SJCRH30 (cell line): Measurements from ENCODE around the gene GLCCI1. TPM values are rescaled to one million over a fixed set of nuclear protein-coding genes. Genes with fewer than 3 reads are reported as not detected.

Experiments
- DNase-seq, 2 experiments: peaks; one replicate each; pipeline ENCODE4 v3.0.0-alpha.2; 2015 to 2020
- H3K27ac ChIP-seq: fragments of 250-450 bp; sonication (Bioruptor Pico); 2 replicates; pipeline ENCODE4 v1.5.1; 2020; ENCODE audit warnings: mild to moderate bottlenecking, moderate library complexity
- H3K27me3 ChIP-seq: fragments of 250-450 bp; sonication (Bioruptor Pico); 2 replicates; pipeline ENCODE4 v1.5.1; 2020; ENCODE audit warnings: mild to moderate bottlenecking, moderate library complexity
- H3K36me3 ChIP-seq: fragments of 250-450 bp; sonication (Bioruptor Pico); 2 replicates; pipeline ENCODE4 v1.5.1; 2020; ENCODE audit warnings: mild to moderate bottlenecking, moderate library complexity
- H3K4me1 ChIP-seq: fragments of 250-450 bp; sonication (Bioruptor Pico); 2 replicates; pipeline ENCODE4 v1.5.1; 2020; ENCODE audit warnings: mild to moderate bottlenecking, moderate library complexity
- H3K4me3 ChIP-seq: fragments of 250-450 bp; sonication (Bioruptor Pico); 2 replicates; pipeline ENCODE4 v1.5.1; 2020; ENCODE audit warnings: mild to moderate bottlenecking, moderate library complexity
- H3K9me3 ChIP-seq: fragments of 250-450 bp; sonication (Bioruptor Pico); replicated peaks from 2 replicates; pipeline ENCODE4 v1.5.1; 2020; ENCODE audit warnings: mild to moderate bottlenecking, moderate library complexity
- total RNA-seq: library from RNA; depleted of rRNA; stranded (reverse); fragments of >200 nt; shearing (Covaris generic); gene quantifications from 2 replicates; pipeline ENCODE4 v1.2.3, GENCODE V29; 2014

GLCCI1 gene
- total RNA-seq, 1 experiment from 2014 or later, result 11.8 TPM

DNA sequence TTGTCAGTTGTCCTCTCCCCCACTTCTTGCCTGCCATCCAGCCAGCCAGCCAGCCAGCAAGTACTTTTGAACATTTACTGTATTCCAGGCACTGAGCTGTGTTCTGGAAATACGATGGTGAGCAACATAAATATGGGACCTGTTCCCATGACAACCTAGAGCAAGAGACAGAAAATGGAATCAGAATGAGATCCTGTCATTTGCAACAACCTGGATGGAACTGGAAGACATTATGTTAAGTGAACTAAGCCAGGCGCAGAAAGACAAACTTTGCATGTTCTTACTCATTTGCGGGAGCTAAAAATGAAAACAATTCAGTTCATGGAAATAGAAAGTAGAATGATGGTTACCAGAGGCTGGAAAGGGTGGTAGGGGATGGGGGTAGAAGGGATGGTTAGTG is 152.6 kb downstream of the GLCCI1 start:
- Histone ChIP-seq H3K9me3 (no peaks in the 10 kb centered on the region), H3K4me3 (no peak overlapping the region), H3K4me1 (no peaks in the 10 kb centered on the region), H3K27me3 (no peaks in the 10 kb centered on the region), H3K36me3 (no peaks in the 10 kb centered on the region), H3K27ac (no peak overlapping the region)
- no peak for DNase-seq

DNA sequence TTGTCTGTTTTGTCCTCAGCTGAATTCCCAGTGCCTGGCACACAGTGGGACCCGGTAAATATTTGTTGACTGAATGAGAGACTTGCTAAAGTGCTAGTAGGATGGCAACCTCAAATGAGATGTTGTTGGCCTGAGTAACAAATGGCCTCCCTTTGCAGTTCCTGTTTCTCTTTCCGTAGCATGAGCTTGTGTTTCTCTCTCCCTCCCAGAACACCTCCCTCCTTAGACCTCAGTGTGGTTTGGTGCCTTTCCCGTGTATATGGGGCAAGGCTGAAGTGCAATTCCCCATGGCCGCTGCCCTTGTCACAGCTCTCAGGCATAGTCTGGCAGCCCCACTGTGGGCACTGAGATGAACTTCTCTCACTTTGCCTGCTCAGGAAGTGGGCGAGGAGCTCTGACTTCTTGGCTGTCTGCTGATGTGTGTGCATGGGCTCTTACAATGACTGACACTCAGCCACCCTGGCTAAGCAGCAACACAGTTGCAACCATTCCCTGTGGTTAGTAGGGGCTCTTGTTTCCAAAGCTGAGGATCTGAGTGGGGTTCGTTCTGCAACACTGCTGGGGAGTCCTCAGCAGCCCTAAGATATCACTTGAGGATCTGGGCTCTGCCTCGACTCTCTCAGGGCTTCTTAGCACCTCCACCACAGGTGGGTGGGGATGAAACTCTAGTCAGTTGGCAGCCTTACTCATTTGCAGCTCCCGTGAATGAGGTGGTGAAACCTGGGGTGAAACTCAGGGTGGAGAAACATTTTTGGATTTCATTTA is 157.3 kb downstream of the GLCCI1 start:
- no peaks in the 10 kb centered on the region for H3K4me1 ChIP-seq
- no peaks in the 10 kb centered on the region for H3K36me3 ChIP-seq

DNA sequence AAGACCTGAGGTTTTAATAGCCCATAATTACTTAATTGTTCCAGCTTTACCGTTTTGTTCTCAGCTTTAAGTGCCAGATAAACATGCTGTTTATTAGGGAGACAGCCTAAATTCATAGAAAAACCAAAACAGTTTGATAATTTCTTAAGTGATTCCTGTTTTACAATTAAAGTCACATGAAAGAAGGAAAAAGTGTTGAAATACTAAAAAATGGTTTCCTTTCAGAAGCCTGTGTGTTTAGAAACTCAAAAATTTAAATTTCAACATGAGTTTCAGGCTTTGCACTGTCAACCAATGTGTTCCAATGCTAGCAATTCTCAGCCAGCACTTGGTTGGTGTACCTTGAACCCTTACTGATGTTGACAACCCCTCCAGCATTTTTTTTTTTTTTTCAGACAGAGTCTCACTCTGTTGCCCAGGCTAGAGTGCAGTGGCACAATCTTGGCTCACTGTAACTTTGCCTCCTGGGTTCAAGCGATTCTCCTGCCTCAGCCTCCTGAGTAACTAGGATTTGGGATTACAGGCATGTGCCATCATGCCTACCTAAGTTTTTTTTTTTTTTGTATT is 158.1 kb downstream of the GLCCI1 start:
- no peak for DNase-seq
- no peaks in the 10 kb centered on the region for H3K27me3 ChIP-seq
- H3K4me1 ChIP-seq, result no peaks in the 10 kb centered on the region
- no peaks in the 10 kb centered on the region for H3K9me3 ChIP-seq
- no peak overlapping the region for H3K27ac ChIP-seq
- H3K4me3 ChIP-seq, result no peak overlapping the region
- H3K36me3 ChIP-seq, result no peaks in the 10 kb centered on the region

More for the DNA sequence above, 157.3 kb downstream of the GLCCI1 start:
- H3K4me3 ChIP-seq, result no peak overlapping the region
- DNase-seq, result no peak
- no peaks in the 10 kb centered on the region for H3K9me3 ChIP-seq
- H3K27me3 ChIP-seq, result no peaks in the 10 kb centered on the region
- no peak overlapping the region for H3K27ac ChIP-seq

DNA sequence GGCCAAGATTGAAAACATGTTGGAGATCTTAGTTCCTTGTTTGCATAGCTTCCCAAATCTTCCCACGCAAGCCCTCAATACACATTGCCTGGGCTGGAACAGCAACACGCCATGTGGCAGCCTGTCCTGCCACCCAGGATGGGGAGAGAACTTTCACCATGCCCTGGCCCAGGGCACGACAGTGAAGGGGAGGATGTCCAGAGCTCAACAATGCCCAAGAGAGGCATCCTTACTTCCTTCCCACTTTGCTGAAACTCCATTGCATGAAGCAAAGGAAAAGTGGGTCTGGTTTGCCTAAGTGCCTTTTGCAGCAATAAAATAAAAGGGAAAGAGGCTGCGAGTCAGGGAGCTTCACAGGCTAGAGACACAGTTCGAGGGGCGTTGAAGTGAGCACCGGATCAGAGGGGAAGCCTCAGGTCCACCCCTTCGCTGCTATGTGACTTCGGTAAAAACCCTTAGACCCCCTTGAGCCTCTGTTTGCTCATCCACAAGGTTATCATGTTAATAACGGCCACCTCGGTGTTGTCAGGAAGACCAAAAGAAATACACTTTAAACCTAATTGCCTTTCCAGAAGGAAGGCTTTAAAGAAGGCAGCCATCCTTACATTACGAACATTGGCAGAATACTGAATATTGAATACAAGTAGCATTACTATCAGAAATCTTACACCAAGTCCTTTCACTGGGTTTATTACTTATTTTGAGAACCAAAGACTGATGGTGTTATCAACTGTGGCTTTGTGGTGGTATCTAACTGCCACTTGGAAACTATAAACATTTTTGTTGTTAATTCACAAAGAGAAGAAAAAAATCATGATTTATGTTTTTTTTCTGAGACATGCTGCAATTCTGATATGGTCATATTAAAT is 160.1 kb downstream of the GLCCI1 start:
- no peaks in the 10 kb centered on the region for H3K4me1 ChIP-seq
- no peak for DNase-seq
- no peak overlapping the region for H3K27ac ChIP-seq
- no peaks in the 10 kb centered on the region for H3K36me3 ChIP-seq
- H3K9me3 ChIP-seq, result no peaks in the 10 kb centered on the region
- H3K4me3 ChIP-seq, result no peak overlapping the region
- no peaks in the 10 kb centered on the region for H3K27me3 ChIP-seq

DNA sequence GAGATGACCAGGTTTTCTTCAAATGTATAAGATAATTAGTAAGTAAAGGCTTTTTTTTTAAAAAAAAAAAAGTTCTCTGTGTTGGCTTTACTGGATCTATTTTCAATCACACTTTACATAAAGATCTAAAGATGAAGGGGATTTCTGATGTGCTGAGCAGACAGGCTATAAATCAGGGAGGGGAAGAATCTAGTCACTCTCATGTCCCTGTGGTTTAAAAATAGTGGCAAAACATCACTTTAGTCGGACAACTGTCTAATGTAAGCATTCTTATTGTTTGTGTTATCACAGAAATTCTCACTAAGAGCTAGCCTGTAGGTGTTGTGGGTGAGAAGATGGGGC is 160.7 kb downstream of the GLCCI1 start:
- Histone ChIP-seq H3K27me3 (no peaks in the 10 kb centered on the region), H3K36me3 (no peaks in the 10 kb centered on the region), H3K4me1 (no peaks in the 10 kb centered on the region), H3K4me3 (no peak overlapping the region), H3K27ac (no peak overlapping the region), H3K9me3 (no peaks in the 10 kb centered on the region)
- DNase-seq, result no peak

DNA sequence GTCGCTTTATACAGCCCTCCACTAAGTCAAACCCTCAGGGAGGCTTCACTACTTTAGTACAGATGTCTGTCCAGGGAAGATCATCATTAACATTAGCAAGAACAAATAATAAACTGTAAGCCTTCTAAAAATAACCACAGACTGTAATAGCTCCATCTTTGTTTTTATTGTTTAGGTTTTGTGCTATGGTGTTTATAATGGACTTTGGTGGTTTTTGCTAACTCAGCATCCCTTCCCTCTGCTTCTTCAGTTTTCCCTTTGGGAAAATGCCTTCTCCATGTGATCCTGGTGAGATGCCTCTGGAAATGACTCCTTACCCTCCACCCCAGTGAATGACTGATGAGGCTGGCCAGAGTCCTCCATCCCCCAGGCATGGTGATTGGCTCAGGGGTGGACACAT is 162.1 kb downstream of the GLCCI1 start:
- Histone ChIP-seq H3K4me3 (no peak overlapping the region), H3K27me3 (no peaks in the 10 kb centered on the region), H3K4me1 (no peaks in the 10 kb centered on the region), H3K36me3 (no peaks in the 10 kb centered on the region), H3K27ac (no peak overlapping the region), H3K9me3 (no peaks in the 10 kb centered on the region)
- no peak for DNase-seq

DNA sequence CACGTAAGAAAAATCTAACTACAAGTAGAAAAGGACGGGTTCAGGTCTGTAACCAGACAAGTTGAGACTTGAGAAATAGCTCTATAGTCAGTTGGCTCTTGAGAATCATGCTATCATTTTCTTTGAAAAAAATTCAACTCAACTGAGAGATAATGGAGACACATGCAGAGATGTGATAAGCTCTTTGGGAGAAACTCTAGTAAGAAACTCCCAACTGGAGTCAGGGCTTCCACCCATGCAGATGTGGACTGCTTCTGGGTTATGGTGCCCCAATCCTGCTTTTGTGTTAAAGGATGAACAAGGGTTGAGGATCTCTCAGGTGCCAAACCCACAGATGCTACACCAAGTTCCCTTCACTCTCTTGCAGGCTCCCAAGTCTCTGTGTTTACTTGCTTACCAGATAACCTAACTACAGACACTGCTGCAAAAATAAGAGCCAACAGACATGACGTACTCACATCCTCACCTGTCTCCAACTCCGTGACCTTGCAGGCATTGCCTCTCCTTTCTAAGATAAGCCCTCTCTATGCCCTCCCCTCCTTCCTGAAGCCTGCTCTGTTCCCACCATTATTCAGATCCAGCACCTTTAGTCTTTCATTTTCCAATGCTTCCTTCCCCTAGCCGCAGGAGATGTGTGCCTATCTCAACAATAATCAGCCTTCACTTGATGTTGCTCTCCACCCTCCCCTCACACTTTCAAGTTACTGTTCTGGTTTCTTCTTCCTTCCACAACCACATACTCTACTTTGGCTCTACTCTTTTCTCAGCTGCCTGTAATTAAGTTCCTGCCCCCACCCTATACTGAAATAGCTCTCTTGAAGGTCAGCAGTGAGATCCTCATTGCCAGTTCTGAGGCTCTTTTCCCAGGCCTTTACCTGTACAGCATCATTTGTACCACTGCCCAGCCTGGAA is 163.4 kb downstream of the GLCCI1 start:
- no peaks in the 10 kb centered on the region for H3K36me3 ChIP-seq
- no peaks in the 10 kb centered on the region for H3K4me1 ChIP-seq
- no peaks in the 10 kb centered on the region for H3K27me3 ChIP-seq
- no peak overlapping the region for H3K27ac ChIP-seq
- H3K9me3 ChIP-seq, result no peaks in the 10 kb centered on the region
- H3K4me3 ChIP-seq, result no peak overlapping the region
- DNase-seq, result no peak

DNA sequence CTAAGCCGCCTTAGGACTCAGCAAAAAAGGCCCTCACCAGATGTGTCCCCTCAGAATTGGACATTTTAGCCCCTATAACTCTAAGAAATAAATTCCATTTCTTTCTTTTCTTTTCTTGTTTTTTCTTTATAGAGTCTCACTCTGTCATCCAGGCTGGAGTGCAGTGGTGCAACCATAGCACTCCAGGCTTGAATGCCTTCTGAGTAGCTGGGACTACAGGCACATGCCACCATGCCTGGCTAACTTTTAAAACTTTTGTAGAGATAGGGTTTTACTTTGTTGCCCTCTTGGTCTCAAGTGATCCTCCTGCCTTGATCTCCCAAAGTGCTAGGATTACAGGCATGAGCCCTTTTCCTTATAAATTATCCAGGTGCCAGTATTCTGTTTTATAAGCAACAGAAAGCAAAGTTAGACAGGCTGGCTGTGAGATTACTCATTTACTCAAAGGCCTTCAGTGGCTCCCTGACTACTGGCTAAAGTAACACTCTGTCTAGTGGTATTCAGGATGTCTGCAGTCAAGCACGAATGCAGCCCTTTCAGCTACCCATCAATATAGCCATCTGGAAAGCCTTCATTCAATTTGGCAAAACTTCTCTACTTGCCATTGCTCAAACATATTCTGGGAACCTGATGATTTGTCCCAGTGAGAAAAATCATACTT is 164.7 kb downstream of the GLCCI1 start:
- Histone ChIP-seq H3K9me3 (no peaks in the 10 kb centered on the region), H3K27ac (no peak overlapping the region), H3K27me3 (no peaks in the 10 kb centered on the region), H3K36me3 (no peaks in the 10 kb centered on the region), H3K4me1 (no peaks in the 10 kb centered on the region), H3K4me3 (no peak overlapping the region)
- DNase-seq, result no peak

DNA sequence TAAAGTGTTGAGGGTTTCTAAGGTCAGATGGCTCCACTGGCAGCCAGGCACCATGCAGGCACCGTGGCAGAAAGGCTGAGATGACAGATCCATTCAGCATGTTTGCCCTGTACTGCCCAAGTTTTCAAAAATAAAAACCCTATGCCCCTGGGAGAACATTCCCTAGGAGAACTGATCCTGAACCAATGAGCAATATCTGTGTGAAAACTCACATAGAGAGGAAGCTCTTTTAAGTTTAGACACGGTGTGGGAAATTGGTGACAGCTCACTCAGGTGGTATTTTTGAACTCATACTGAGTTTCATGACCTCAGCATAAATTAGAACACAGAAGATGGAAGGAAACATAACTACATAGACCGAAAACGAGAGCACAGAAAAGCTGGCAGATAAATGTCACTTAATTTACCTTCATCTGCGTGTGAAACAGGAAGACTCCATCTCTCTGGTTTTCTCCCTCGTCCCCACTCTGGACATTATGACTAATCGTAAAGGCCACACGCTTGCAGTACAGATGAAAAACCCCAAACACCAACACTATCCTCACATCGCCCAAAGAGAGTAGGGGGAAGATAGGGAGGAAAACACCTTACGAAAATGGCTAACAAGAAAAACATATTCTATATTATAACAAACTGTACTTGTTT is 165.6 kb downstream of the GLCCI1 start:
- Histone ChIP-seq H3K4me3 (no peak overlapping the region), H3K4me1 (no peaks in the 10 kb centered on the region), H3K27ac (no peak overlapping the region), H3K27me3 (no peaks in the 10 kb centered on the region), H3K36me3 (no peaks in the 10 kb centered on the region), H3K9me3 (no peaks in the 10 kb centered on the region)
- DNase-seq, result no peak

DNA sequence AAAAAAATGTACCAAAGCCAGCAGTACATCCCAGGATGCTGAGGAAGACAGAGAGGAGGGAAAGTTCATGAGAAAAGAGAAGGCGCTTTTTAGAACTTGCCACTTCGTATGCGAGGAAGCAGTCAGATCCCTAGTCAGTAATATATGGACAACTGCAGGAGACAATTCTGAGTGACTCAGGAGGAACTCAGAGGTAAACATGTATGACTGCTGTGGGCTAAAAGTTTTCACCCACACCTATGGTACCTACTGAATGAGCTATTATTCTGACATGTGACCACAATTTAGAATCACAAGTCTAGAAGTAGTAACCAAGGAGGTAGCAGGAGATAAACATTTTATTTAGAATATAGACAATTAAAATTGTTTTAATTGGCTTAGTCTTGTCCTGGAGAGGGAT is 166.8 kb downstream of the GLCCI1 start:
- no peaks in the 10 kb centered on the region for H3K27me3 ChIP-seq
- H3K36me3 ChIP-seq, result no peaks in the 10 kb centered on the region
- H3K4me3 ChIP-seq, result no peak overlapping the region

DNA sequence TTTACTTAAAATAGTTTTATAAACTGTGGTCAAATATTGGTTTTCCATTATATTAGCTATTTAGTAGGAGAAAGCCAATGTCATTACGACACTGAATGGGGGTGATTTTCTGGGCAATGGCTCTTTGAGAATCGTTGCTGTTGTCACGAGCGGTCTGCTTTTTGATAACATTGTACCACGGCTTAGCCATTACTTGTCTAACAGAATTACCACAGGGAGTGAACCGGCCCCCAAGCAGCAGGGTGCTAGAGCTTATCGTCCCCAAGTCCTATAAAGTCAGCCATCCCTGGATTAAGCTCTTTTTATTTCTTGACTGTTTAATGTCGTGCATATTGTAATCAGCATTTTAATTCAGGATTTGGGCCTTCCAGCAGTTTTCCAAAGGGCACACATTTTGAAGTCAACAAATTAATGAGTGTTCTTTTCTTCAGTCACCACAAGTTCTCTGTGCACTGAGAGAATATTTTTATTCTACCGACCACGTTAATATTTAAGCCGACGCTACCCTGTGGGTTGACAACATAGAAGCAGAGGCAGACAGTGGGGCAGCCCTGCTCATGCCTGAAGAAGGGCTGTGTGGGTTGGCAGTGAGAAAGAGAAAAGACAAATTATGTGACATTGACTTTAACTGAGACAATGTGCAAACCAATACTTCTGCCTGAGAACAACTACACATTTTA is 167.6 kb downstream of the GLCCI1 start:
- no peak overlapping the region for H3K27ac ChIP-seq
- no peak for DNase-seq

More for the DNA sequence above, 166.8 kb downstream of the GLCCI1 start:
- DNase-seq, result no peak
- no peaks in the 10 kb centered on the region for H3K4me1 ChIP-seq
- no peak overlapping the region for H3K27ac ChIP-seq
- no peaks in the 10 kb centered on the region for H3K9me3 ChIP-seq

More for the DNA sequence above, 167.6 kb downstream of the GLCCI1 start:
- Histone ChIP-seq H3K27me3 (no peaks in the 10 kb centered on the region), H3K36me3 (no peaks in the 10 kb centered on the region), H3K4me3 (no peak overlapping the region), H3K9me3 (no peaks in the 10 kb centered on the region), H3K4me1 (no peaks in the 10 kb centered on the region)
